ENCODE measurements around the gene C21orf58.

C21orf58 gene

DNA sequence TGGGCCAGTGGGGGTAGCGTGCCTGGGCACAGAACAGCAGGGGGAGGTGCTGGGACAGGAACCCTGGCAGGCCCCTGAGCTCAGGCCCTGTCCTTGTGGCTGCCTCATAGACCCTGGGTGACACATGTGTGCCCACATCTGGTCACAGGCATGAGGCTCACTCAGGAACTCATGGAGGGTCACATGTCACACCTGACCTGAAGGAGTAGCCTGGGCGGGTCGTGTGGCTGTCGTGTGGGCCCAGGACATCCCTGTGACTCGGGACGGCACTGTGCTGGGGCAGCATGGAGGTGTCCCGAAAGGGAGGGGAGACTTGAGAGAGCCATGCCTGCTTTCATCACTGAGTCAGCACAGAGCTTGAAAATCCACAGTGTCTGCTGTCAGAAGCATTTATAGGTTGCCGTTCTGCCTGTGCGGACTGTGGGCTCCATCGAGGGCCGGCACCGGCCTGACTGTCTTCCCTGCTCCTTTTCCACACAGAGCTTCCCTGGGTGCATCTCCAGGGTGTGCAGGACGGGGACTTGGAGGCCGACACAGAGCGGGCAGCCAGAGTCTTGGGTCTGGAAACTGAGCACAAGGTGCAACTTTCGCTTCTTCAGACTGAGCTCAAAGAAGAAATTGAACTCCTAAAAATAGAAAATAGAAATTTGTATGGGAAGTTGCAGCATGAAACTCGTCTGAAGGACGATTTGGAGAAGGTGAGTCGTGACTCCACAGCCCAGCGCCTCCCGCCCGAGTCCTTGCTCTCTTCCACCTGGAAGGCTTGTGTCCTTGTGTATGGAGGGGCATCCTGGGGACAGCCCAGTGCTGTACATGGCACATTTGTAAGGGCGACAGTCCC is 33.0 kb upstream of the C21orf58 start:
- Histone ChIP-seq H3K27me3 (no peaks in the 10 kb centered on the region), H3K9me3 (no peaks in the 10 kb centered on the region), H3K4me1 (ENCODE audit: control insufficient read depth in 1 of 2, insufficient read depth in 1 of 2, low read depth in 1 of 2, low read length in 1 of 2) (no peaks in the 10 kb centered on the region), H3K36me3 (peaks cover 79% of the 10 kb centered on the region), H3K4me3 (ENCODE audit: low read depth in 1 of 2, low read length in 1 of 2) (no peak overlapping the region), H3K27ac (no peak overlapping the region)
- TF ChIP-seq, protein P1, sequence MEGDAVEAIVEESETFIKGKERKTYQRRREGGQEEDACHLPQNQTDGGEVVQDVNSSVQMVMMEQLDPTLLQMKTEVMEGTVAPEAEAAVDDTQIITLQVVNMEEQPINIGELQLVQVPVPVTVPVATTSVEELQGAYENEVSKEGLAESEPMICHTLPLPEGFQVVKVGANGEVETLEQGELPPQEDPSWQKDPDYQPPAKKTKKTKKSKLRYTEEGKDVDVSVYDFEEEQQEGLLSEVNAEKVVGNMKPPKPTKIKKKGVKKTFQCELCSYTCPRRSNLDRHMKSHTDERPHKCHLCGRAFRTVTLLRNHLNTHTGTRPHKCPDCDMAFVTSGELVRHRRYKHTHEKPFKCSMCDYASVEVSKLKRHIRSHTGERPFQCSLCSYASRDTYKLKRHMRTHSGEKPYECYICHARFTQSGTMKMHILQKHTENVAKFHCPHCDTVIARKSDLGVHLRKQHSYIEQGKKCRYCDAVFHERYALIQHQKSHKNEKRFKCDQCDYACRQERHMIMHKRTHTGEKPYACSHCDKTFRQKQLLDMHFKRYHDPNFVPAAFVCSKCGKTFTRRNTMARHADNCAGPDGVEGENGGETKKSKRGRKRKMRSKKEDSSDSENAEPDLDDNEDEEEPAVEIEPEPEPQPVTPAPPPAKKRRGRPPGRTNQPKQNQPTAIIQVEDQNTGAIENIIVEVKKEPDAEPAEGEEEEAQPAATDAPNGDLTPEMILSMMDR (IDR thresholded peaks at IDR 0.05), result no peak

DNA sequence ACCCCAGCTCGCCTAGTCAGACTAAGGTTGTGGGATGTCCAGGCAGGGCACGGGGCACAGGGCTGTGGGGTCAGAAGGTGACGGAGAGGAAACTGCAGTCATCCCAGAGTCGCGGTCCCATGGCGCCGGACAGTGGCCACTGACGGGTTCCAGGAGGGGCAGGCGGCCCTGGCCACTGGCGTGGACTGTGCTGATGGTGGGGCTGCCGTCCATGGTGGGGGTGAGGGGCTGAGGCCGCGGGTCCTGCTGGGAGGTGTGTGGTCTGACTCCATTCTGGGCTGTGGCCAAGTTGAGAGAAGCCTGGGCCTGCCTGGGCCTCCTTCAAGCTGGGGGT is 32.3 kb upstream of the C21orf58 start:
- no peak overlapping the region for H3K4me3 ChIP-seq (ENCODE audit: low read depth in 1 of 2, low read length in 1 of 2)
- TF ChIP-seq, protein P1 (IDR thresholded peaks at IDR 0.05), result no peak
- H3K27ac ChIP-seq, result no peak overlapping the region
- no peaks in the 10 kb centered on the region for H3K4me1 ChIP-seq (ENCODE audit: control insufficient read depth in 1 of 2, insufficient read depth in 1 of 2, low read depth in 1 of 2, low read length in 1 of 2)
- H3K27me3 ChIP-seq, result no peaks in the 10 kb centered on the region
- H3K9me3 ChIP-seq, result no peaks in the 10 kb centered on the region
- H3K36me3 ChIP-seq, result peaks cover 79% of the 10 kb centered on the region

DNA sequence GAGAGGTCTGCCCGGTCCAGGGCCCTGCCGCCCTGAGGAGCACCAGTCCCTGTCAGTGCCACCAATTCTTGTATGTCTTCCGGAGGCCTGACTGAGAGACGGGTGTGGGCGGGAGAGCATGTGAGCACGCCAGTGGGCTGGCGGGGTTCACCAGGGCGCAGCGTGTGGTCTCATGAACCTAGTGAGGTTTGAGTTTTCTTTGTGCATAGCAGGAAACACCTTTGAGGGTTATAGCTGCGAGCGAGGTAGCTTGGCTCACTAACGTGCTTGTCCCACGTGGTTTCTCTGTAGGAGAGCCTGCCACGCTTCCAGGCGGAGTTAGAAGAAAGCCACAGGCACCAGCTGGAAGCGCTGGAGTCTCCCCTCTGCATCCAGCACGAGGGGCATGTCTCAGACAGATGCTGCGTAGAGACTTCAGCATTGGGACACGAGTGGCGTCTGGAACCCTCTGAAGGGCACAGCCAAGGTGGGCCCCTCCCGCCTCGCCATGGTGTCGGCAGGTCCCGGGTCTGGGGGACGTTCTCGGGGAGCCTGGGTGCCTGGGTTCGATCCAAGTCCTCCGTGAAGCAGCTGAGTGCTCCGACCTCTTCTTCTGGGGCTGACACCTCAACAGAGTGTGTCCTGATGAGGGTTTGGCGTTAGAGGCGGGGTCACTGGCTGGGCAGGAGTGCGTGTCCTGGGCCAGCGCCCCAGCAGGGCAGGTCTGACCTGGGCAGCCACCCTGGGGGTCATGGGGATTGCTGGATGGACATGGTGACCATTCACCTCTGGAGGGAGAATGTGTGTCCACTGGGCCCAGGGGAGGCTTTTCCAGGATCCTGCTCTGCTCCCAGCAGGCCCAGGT is 31.7 kb upstream of the C21orf58 start:
- Histone ChIP-seq H3K27ac (no peak overlapping the region), H3K4me3 (ENCODE audit: low read depth in 1 of 2, low read length in 1 of 2) (no peak overlapping the region), H3K4me1 (ENCODE audit: control insufficient read depth in 1 of 2, insufficient read depth in 1 of 2, low read depth in 1 of 2, low read length in 1 of 2) (no peaks in the 10 kb centered on the region), H3K36me3 (peaks cover 80% of the 10 kb centered on the region), H3K9me3 (no peaks in the 10 kb centered on the region), H3K27me3 (no peaks in the 10 kb centered on the region)
- TF ChIP-seq, protein P1 (IDR thresholded peaks at IDR 0.05), result no peak

DNA sequence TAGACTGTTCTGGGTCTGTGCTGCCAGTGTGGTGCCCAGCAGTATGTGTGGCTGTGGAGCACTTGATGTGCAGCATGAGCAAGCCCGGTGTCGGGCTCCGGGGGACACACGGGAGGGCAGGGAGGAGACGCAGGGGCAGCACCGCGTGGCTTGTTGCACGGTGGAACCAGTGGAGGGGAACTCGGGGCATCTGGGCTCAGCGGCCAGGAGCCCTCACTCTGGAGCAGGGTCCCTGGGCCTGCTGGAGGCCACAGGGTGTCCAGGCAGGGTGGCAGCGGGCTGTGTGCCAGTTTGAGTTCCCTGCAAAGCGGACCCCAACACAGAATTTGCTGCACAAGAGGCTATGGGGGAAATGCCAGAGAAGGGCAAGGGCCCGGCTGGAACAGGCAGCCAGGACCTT is 30.8 kb upstream of the C21orf58 start:
- Histone ChIP-seq H3K36me3 (peaks cover 89% of the 10 kb centered on the region), H3K27me3 (no peaks in the 10 kb centered on the region), H3K4me1 (ENCODE audit: control insufficient read depth in 1 of 2, insufficient read depth in 1 of 2, low read depth in 1 of 2, low read length in 1 of 2) (no peaks in the 10 kb centered on the region), H3K4me3 (ENCODE audit: low read depth in 1 of 2, low read length in 1 of 2) (no peak overlapping the region), H3K27ac (no peak overlapping the region), H3K9me3 (no peaks in the 10 kb centered on the region)
- TF ChIP-seq, protein P1 (IDR thresholded peaks at IDR 0.05), result no peak

DNA sequence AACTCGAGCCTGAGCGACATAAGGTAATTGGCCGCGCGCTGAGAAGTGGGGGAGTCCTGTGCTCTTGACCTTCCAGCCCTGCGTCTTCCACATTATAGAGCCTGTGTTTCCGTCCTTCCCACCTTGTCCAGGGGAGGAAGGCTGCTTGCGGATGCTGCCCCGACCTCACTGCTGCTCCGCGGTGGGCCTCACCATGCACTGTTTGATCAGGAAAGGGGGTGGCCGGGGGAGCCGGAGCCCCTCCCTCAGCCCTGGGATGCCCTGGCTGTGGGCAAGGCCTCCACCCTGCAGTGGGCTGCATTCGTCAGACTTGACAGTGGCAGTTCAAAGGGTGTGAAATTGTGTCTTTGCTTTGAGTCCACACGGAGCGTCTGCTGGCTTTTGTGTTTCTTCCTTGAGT is 30.4 kb upstream of the C21orf58 start:
- Histone ChIP-seq H3K4me3 (ENCODE audit: low read depth in 1 of 2, low read length in 1 of 2) (no peak overlapping the region), H3K36me3 (peaks cover 93% of the 10 kb centered on the region), H3K9me3 (no peaks in the 10 kb centered on the region), H3K27ac (no peak overlapping the region), H3K4me1 (ENCODE audit: control insufficient read depth in 1 of 2, insufficient read depth in 1 of 2, low read depth in 1 of 2, low read length in 1 of 2) (no peaks in the 10 kb centered on the region), H3K27me3 (no peaks in the 10 kb centered on the region)
- TF ChIP-seq, protein P1 (IDR thresholded peaks at IDR 0.05), result no peak
